ENCODE measurements around the gene MTG1. TPM values are rescaled to one million over a fixed set of nuclear protein-coding genes. Genes with fewer than 3 reads are reported as not detected.

Gene MTG1
- total RNA-seq, 1 donor from 2014 or later: 65.2 TPM

GRCh38 chr10:133378251-133379096 is 15.5 kb upstream of the MTG1 start:
- Mint-ChIP-seq H3K27me3 (ENCODE audit: unreplicated experiment) (no peaks in the 10 kb centered on the region), H3K9me3 (ENCODE audit: unreplicated experiment) (no peaks in the 10 kb centered on the region), H3K36me3 (ENCODE audit: unreplicated experiment) (peaks cover 2% of the 10 kb centered on the region), H3K4me1 (ENCODE audit: unreplicated experiment) (peaks cover 5% of the 10 kb centered on the region), H3K27ac (ENCODE audit: unreplicated experiment) (no peak overlapping the region), H3K4me3 (ENCODE audit: unreplicated experiment) (peak overlapping the region; percentile 76)
- DNase-seq (ENCODE audit: extremely low spot score, unreplicated experiment): no peak
- TF ChIP-seq CTCF (IDR thresholded peaks at IDR 0.05): no peak

- no peak for TF ChIP-seq CTCF (IDR thresholded peaks at IDR 0.05)
- Mint-ChIP-seq H3K4me3 (ENCODE audit: unreplicated experiment) (peak within 1 kb of the TSS; percentile 76), H3K27ac (ENCODE audit: unreplicated experiment) (no peak within 1 kb of the TSS), H3K36me3 (ENCODE audit: unreplicated experiment) (peaks cover 2% of the 10 kb centered on the region), H3K4me1 (ENCODE audit: unreplicated experiment) (peaks cover 2% of the 10 kb centered on the region), H3K9me3 (ENCODE audit: unreplicated experiment) (no peaks in the 10 kb centered on the region), H3K27me3 (ENCODE audit: unreplicated experiment) (no peaks in the 10 kb centered on the region)
- no peak for DNase-seq (ENCODE audit: extremely low spot score, unreplicated experiment)
Measured at GRCh38 chr10:133379152-133379800, 14.7 kb upstream of the MTG1 start, which contains the start of gene PAOX. Gene PAOX (plus strand): TSS chr10:133379262. CDS start chr10:133379317, 55 bp downstream.

GRCh38 chr10:133379801-133380666 is 13.9 kb upstream of the MTG1 start:
- H3K27me3 Mint-ChIP-seq (ENCODE audit: unreplicated experiment): no peaks in the 10 kb centered on the region
- peak overlapping the region; percentile 57 for H3K4me3 Mint-ChIP-seq (ENCODE audit: unreplicated experiment)
- no peak for TF ChIP-seq CTCF (IDR thresholded peaks at IDR 0.05)
- H3K4me1 Mint-ChIP-seq (ENCODE audit: unreplicated experiment): peaks cover 2% of the 10 kb centered on the region
- H3K27ac Mint-ChIP-seq (ENCODE audit: unreplicated experiment): no peak overlapping the region
- peaks cover 2% of the 10 kb centered on the region for H3K36me3 Mint-ChIP-seq (ENCODE audit: unreplicated experiment)
- no peak for DNase-seq (ENCODE audit: extremely low spot score, unreplicated experiment)
- no peaks in the 10 kb centered on the region for H3K9me3 Mint-ChIP-seq (ENCODE audit: unreplicated experiment)

GRCh38 chr10:133381036-133381435 is 12.9 kb upstream of the MTG1 start:
- no peaks in the 10 kb centered on the region for H3K9me3 Mint-ChIP-seq (ENCODE audit: unreplicated experiment)
- no peaks in the 10 kb centered on the region for H3K27me3 Mint-ChIP-seq (ENCODE audit: unreplicated experiment)
- no peak for TF ChIP-seq CTCF (IDR thresholded peaks at IDR 0.05)
- H3K4me1 Mint-ChIP-seq (ENCODE audit: unreplicated experiment): peaks cover 2% of the 10 kb centered on the region
- no peak overlapping the region for H3K27ac Mint-ChIP-seq (ENCODE audit: unreplicated experiment)
- H3K4me3 Mint-ChIP-seq (ENCODE audit: unreplicated experiment): no peak overlapping the region
- H3K36me3 Mint-ChIP-seq (ENCODE audit: unreplicated experiment): peaks cover 2% of the 10 kb centered on the region
- DNase-seq (ENCODE audit: extremely low spot score, unreplicated experiment): no peak

All from osteocyte (in vitro differentiated cells).